ENCODE measurements around the gene MYH9. TPM values are rescaled to one million over a fixed set of nuclear protein-coding genes. Genes with fewer than 3 reads are reported as not detected.

MYH9 gene
- total RNA-seq, 4 donors from 2014 or later: 228 to 375 (median 275) TPM

DNA sequence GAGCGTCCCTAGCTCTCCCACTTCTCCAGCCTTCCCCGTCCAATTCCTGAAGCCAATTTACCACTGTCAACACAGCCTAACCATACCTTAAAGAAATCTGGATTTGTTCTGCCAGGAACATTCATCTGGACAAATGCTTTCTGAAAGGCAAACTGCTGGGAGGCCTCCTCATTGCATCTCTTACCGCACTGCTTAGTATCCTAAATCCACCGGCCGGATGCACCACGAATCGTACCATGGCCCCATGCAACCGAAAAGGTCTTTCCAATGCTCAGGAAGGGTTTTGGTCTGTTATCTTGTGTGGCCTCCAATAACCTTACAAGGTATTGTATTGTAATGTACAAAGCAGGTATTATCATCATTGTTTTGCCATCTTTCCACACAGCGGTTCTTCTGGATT lies 57.6 kb downstream of the MYH9 start:
- DNase-seq: no peak
- peak overlapping the region; percentile 98 to 99 (median 98) for H3K27ac ChIP-seq
- no peak overlapping the region for H3K4me3 ChIP-seq (replicated peaks in 1 of 3)
- peaks cover 93 to 100% of the 10 kb centered on the region in 2 donors for H3K4me1 ChIP-seq
- TF ChIP-seq, protein P1, sequence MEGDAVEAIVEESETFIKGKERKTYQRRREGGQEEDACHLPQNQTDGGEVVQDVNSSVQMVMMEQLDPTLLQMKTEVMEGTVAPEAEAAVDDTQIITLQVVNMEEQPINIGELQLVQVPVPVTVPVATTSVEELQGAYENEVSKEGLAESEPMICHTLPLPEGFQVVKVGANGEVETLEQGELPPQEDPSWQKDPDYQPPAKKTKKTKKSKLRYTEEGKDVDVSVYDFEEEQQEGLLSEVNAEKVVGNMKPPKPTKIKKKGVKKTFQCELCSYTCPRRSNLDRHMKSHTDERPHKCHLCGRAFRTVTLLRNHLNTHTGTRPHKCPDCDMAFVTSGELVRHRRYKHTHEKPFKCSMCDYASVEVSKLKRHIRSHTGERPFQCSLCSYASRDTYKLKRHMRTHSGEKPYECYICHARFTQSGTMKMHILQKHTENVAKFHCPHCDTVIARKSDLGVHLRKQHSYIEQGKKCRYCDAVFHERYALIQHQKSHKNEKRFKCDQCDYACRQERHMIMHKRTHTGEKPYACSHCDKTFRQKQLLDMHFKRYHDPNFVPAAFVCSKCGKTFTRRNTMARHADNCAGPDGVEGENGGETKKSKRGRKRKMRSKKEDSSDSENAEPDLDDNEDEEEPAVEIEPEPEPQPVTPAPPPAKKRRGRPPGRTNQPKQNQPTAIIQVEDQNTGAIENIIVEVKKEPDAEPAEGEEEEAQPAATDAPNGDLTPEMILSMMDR (IDR thresholded peaks at IDR 0.05): no peak
- no peak for TF ChIP-seq POLR2A (IDR thresholded peaks at IDR 0.05)
- H3K27me3 ChIP-seq: no peaks in the 10 kb centered on the region
- intact Hi-C loops (cut with DNase I): no loop called here
- WGBS, 2 donors: 74 to 87% methylated on average over 9 of the region's 9 CpGs
- H3K36me3 ChIP-seq: peaks cover 6 to 16% of the 10 kb centered on the region in 2 donors
- no peaks in the 10 kb centered on the region for H3K9me3 ChIP-seq

DNA sequence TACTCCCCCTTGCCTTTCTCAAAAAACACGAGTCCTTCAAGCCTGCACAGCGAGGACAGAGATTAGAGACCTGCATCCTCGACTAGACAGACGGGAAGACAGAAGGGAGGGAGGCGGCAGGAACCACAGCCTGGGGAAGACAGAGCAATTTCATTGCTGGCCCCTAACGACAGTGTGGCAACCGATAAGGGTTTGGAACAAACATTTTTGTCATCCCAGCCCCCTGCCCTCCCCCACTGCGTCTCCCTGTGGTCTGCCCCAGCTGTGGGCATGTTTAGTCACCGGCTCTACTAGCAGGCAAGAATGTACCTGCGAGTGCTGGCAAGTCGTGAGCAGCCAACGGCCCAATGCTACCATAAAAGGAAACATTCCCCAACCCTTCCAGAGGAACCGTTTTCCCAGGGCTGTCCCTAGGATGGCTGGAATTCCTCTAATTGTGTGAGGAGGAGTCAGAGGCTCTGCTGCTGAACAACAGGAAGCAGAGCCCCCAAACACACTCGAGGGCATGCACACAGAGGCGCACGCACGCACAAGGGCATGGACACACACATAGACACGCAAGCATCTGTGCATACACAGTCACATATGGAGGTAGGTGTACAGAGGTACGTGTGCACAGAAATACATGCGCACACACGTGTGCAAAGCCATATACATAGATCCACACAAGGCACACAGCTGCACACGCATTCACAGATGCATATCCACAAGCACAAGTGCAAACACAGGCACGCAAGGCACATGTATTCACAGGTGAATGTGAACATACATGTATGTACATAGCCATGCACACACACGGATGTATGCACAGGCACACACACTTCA lies 58.3 kb downstream of the MYH9 start:
- DNase-seq: peak; percentile 76 to 87
- intact Hi-C loops (cut with DNase I): loop anchor here (5.0 kb wide), 1 partner anchor 33 kb away; no protein-coding TSS in a partner anchor
- no peak overlapping the region for H3K4me3 ChIP-seq (replicated peaks in 1 of 3)
- H3K4me1 ChIP-seq: peaks cover 93 to 100% of the 10 kb centered on the region in 2 donors
- peaks cover 3 to 12% of the 10 kb centered on the region in 2 donors for H3K36me3 ChIP-seq
- peak overlapping the region; percentile 98 to 99 (median 98) for H3K27ac ChIP-seq
- TF ChIP-seq POLR2A (IDR thresholded peaks at IDR 0.05): peak in 1 of 2 donors; percentile 43
- TF ChIP-seq, protein P1 (IDR thresholded peaks at IDR 0.05): no peak
- 28 to 29% methylated on average over 24 of the region's 24 CpGs for WGBS, 2 donors
- H3K9me3 ChIP-seq: no peaks in the 10 kb centered on the region
- H3K27me3 ChIP-seq: no peaks in the 10 kb centered on the region

DNA sequence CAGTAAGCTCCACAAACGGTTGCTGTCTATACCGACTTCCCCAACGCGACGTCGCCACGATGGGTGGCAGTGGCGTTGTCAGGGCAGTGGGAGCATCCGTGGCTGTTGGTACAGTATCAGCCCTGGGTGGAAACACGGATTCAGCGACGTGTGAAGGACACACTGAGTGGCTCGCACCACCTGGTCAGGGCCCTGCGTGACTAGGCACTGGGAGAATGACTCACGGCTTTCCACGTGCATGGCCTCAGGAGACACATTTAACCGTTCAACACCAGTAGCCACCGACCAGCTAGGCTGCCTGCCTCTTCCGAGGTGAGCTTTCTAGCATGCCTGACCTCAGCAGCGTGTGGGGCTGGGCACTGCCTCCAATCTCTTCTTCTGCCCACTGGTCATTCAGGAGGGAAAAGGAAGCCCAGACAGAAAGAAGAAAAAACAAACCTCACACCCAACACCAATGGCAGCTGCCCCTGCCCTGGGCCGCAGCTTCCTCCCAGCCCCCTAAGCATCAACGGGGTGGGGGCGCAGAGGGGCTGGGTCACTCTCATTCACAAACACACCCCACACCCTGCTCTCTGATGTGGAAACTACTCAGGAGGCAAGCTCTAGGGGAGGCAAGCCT lies 59.0 kb downstream of the MYH9 start:
- intact Hi-C loops (cut with DNase I): loop anchor here (5.0 kb wide), 1 partner anchor 34 kb away; no protein-coding TSS in a partner anchor
- 15 to 26% methylated on average over 16 to 21 of the region's 23 CpGs for WGBS, 2 donors
- Histone ChIP-seq H3K4me3 (replicated peaks in 1 of 3) (no peak overlapping the region), H3K9me3 (no peaks in the 10 kb centered on the region), H3K27ac (peak overlapping the region; percentile 98 to 99 (median 98)), H3K4me1 (peaks cover 93 to 100% of the 10 kb centered on the region in 2 donors), H3K27me3 (no peaks in the 10 kb centered on the region), H3K36me3 (peaks cover 3 to 12% of the 10 kb centered on the region in 2 donors)
- peak in 1 of 2 donors; percentile 54 for TF ChIP-seq POLR2A (IDR thresholded peaks at IDR 0.05)
- TF ChIP-seq, protein P1 (IDR thresholded peaks at IDR 0.05): no peak
- peak; percentile 97 for DNase-seq

DNA sequence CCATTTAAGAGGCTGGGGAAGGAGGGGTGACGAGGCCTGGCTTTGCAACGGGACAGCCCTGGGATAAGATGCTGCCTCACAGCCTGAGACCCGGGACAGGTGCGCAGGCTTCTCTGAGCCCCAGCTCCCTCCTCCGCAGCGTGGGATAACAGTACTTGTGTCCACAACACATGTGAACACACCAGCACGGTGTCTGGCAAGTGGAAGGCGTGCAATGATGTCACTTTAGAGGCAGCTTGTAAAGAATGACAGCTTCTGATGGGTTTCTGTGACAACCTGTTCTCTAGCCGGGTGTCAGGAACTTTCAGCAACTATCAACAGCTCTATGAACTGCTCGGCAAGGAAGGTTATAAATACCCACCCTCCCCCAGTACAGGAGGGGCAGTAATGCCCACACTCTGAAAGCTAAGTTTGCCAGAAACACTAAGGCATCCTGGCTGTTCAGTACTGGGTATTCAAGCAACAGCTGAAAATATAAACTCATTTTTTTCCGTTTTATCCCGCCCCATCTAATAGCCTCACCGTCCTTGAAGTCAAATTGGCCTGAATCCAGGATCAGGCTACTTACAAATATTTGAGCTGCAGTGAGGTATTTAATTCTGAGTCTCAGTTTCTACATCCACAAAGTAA lies 59.7 kb downstream of the MYH9 start:
- 54 to 67% methylated on average over 13 of the region's 13 CpGs for WGBS, 2 donors
- Histone ChIP-seq H3K27ac (peak overlapping the region; percentile 98 to 99 (median 98)), H3K4me1 (peaks cover 93 to 100% of the 10 kb centered on the region in 2 donors), H3K9me3 (no peaks in the 10 kb centered on the region), H3K36me3 (peaks cover 3 to 12% of the 10 kb centered on the region in 2 donors), H3K4me3 (replicated peaks in 1 of 3) (no peak overlapping the region), H3K27me3 (no peaks in the 10 kb centered on the region)
- TF ChIP-seq, protein P1 (IDR thresholded peaks at IDR 0.05): no peak
- no peak for TF ChIP-seq POLR2A (IDR thresholded peaks at IDR 0.05)
- DNase-seq: peak; percentile 29 to 39
- intact Hi-C loops (cut with DNase I): loop anchor here (5.0 kb wide), 1 partner anchor 34 kb away; no protein-coding TSS in a partner anchor
